ENCODE measurements around the gene EZR. TPM values are rescaled to one million over a fixed set of nuclear protein-coding genes. Genes with fewer than 3 reads are reported as not detected.

Gene EZR
- total and polyA plus RNA-seq, 2 of the 8 experiments (the other 6 are each of a cell fraction or from before 2014, with no cell fraction given) = 122 to 286 TPM

GRCh38 chr6:158840465-158840864, 21.3 kb upstream of the EZR start (continued):
- no peak for TF ChIP-seq CHD7 (IDR thresholded peaks at IDR 0.05; ENCODE audit: insufficient replicate concordance, low read length)
- TF ChIP-seq E2F6 (IDR thresholded peaks at IDR 0.05) = no peak
- TF ChIP-seq SUZ12 (IDR thresholded peaks at IDR 0.05; ENCODE audit: low read length) = no peak
- TF ChIP-seq KDM5A (IDR thresholded peaks at IDR 0.05; ENCODE audit: low read length) = no peak
- TF ChIP-seq ATF2 (IDR thresholded peaks at IDR 0.05; ENCODE audit: low read length) = no peak
- TF ChIP-seq ATF3 (IDR thresholded peaks at IDR 0.05; ENCODE audit: insufficient read depth, low read depth, low read length) = no peak
- no peak for TF ChIP-seq CTBP2 (IDR thresholded peaks at IDR 0.05; ENCODE audit: borderline replicate concordance, insufficient read depth, insufficient read length, low read length)
- TF ChIP-seq CHD2 (IDR thresholded peaks at IDR 0.05; ENCODE audit: low read length) = no peak
